NCI-H146 (cell line): ENCODE data around the gene DSTN.
A peak's percentile ranks its signal among the peaks of the same experiment; 100 is the strongest.

ENCODE experiments used
- DNase-seq: peaks from one replicate; lab custom pipeline; 2025; lab: John Stamatoyannopoulos, UW

DSTN gene

GRCh38 chr20:17569616-17570346 lies at the start of gene DSTN:
Gene DSTN (plus strand): TSS chr20:17570075. CDS start chr20:17570209, 134 bp downstream.
- DNase-seq = peak; percentile 98

- DNase-seq = no peak
Observed at GRCh38 chr20:17520583-17520982, 49.3 kb upstream of the DSTN start.

- no peak for DNase-seq
Observed at GRCh38 chr20:17522528-17522927, 47.3 kb upstream of the DSTN start.

- no peak for DNase-seq
Observed at GRCh38 chr20:17523326-17523725, 46.5 kb upstream of the DSTN start.

- no peak for DNase-seq
Observed at GRCh38 chr20:17524560-17524959, 45.3 kb upstream of the DSTN start.

GRCh38 chr20:17525132-17525531 lies 44.7 kb upstream of the DSTN start:
- no peak for DNase-seq

GRCh38 chr20:17525650-17526049 lies 44.2 kb upstream of the DSTN start:
- DNase-seq = peak; percentile 45

GRCh38 chr20:17529586-17529985 lies 40.3 kb upstream of the DSTN start:
- DNase-seq = no peak

GRCh38 chr20:17530153-17530552 lies 39.7 kb upstream of the DSTN start:
- no peak for DNase-seq

- peak; percentile 85 for DNase-seq
Observed at GRCh38 chr20:17530716-17531664, 38.9 kb upstream of the DSTN start, which contains the start of gene BFSP1. Gene BFSP1 (minus strand): TSS chr20:17531379. CDS start chr20:17531329, 50 bp downstream.

- no peak for DNase-seq
Observed at GRCh38 chr20:17531665-17532025, 38.2 kb upstream of the DSTN start.

- peak; percentile 14 for DNase-seq
Observed at GRCh38 chr20:17533396-17533795, 36.5 kb upstream of the DSTN start.

- DNase-seq = no peak
Observed at GRCh38 chr20:17534077-17534476, 35.8 kb upstream of the DSTN start.

GRCh38 chr20:17536944-17537444 lies 32.9 kb upstream of the DSTN start:
- DNase-seq = peak; percentile 79

- DNase-seq = no peak
Observed at GRCh38 chr20:17537959-17538358, 31.9 kb upstream of the DSTN start.

- DNase-seq = no peak
Observed at GRCh38 chr20:17538517-17539170, 31.2 kb upstream of the DSTN start.

- DNase-seq = no peak
Observed at GRCh38 chr20:17541596-17541995, 28.3 kb upstream of the DSTN start.

- DNase-seq = no peak
Observed at GRCh38 chr20:17541996-17542395, 27.9 kb upstream of the DSTN start.

GRCh38 chr20:17542481-17542880 lies 27.4 kb upstream of the DSTN start:
- DNase-seq = no peak

GRCh38 chr20:17542993-17543412 lies 26.9 kb upstream of the DSTN start:
- DNase-seq = no peak

- DNase-seq = no peak
Observed at GRCh38 chr20:17543531-17544131, 26.2 kb upstream of the DSTN start.

- DNase-seq = no peak
Observed at GRCh38 chr20:17545127-17545526, 24.7 kb upstream of the DSTN start.
